K562 (cell line): ENCODE measurements around the gene ADGRB3. TPM values are rescaled to one million over a fixed set of nuclear protein-coding genes. Genes with fewer than 3 reads are reported as not detected.

Experiments
- ATAC-seq: fragments of 200-7000 bp; cut with Tn5 transposase; 3 replicates; pipeline ENCODE4 v1.9.1; 2020; ENCODE audit warnings: moderate library complexity
- BruUV-seq: library from RNA; stranded (reverse); fragments of 400-500 nt; replicated peaks from 2 replicates; lab custom pipeline; 2021; lab: Mats Ljungman, UMichigan
- CTCF ChIA-PET: fragments of 300-600 bp; formaldehyde crosslinking; extraction: SDS; loops from one replicate; lab custom pipeline; 2021; ENCODE audit warnings: low intra/inter-chr PET ratio; lab: Yijun Ruan, JAX
- POLR2A ChIA-PET: fragments of 300-600, 350-650 bp; sonication (Branson Sonifier 250); formaldehyde crosslinking; extraction: SDS; loops from one replicate; lab custom pipeline; 2021; ENCODE audit warnings: antibody characterized with exemption, inconsistent platforms; lab: Yijun Ruan, JAX
- DNase-seq, 4 experiments: peaks; one replicate each; pipeline versions ENCODE4 v3.0.0 to v3.0.0-alpha.2; 2011 to 2018; ENCODE audit warnings: low spot score in 3 of 4, mixed read lengths in 3 of 4; ENCODE audit errors: extremely low read depth in 1 of 4
- FAIRE-seq: peaks from 2 replicates; lab custom pipeline; 2011; peaks lifted over from hg19 to GRCh38; lab: Jason Lieb, UNC
- H2AFZ ChIP-seq: 2 replicates; pipeline ENCODE4 v1.6.0; 2011; ENCODE audit warnings: low read depth, low read length, control low read depth, inconsistent platforms
- H3K27ac ChIP-seq: fragments of 200-600 bp; 3 replicates; pipeline ENCODE4 v1.8.0; 2011; ENCODE audit warnings: low read depth, mild to moderate bottlenecking, control low read depth, inconsistent platforms, low read length, moderate library complexity, mixed read lengths; ENCODE audit errors: extremely low read depth
- H3K27me3 ChIP-seq, 2 experiments: fragments of 300-600 bp in 1 of 2; 2 replicates in 1 of 2; 3 replicates in 1 of 2; pipeline versions ENCODE4 v1.6.0 to v1.8.0; 2011; ENCODE audit warnings: inconsistent platforms in 2 of 2, low read length in 2 of 2, mild to moderate bottlenecking in 1 of 2, mixed read lengths in 1 of 2, moderate library complexity in 1 of 2; ENCODE audit not compliant: control insufficient read depth in 2 of 2, insufficient read depth in 2 of 2
- H3K36me3 ChIP-seq: fragments of 300-600 bp; 3 replicates; pipeline ENCODE4 v1.8.0; 2011; ENCODE audit warnings: mild to moderate bottlenecking, low read length, inconsistent platforms; ENCODE audit not compliant: control insufficient read depth, insufficient read depth
- H3K4me1 ChIP-seq, 2 experiments: fragments of 200-600 bp in 1 of 2; replicated peaks in 1 of 2; 2 replicates in 1 of 2; 3 replicates in 1 of 2; pipeline versions ENCODE4 v1.5.1 to v1.8.0; 2011; ENCODE audit warnings: inconsistent platforms in 2 of 2, low read length in 2 of 2, mild to moderate bottlenecking in 1 of 2, mixed read lengths in 1 of 2, moderate library complexity in 1 of 2; ENCODE audit not compliant: control insufficient read depth in 2 of 2, insufficient read depth in 2 of 2
- H3K4me2 ChIP-seq: 2 replicates; pipeline ENCODE4 v1.6.1; 2011; ENCODE audit warnings: low read length, control low read depth, inconsistent platforms, mixed read lengths; ENCODE audit not compliant: insufficient read depth
- H3K4me3 ChIP-seq: fragments of 200-600 bp; sonication (generic), shearing (Covaris generic); 2 replicates; pipeline ENCODE4 v1.5.1; 2016; ENCODE audit warnings: control low read depth, inconsistent platforms
- H3K79me2 ChIP-seq: fragments of 200-600 bp; 3 replicates; pipeline ENCODE4 v1.8.0; 2011; ENCODE audit warnings: low read length, inconsistent platforms; ENCODE audit not compliant: control insufficient read depth, insufficient read depth
- H3K9ac ChIP-seq, 2 experiments: 2 replicates each; pipeline versions ENCODE4 v1.6.0 to v1.6.1; 2011; ENCODE audit warnings: low read depth in 2 of 2, low read length in 2 of 2, control low read depth in 1 of 2, inconsistent platforms in 1 of 2, mild to moderate bottlenecking in 1 of 2, mixed read lengths in 1 of 2; ENCODE audit not compliant: insufficient read depth in 1 of 2
- H3K9me1 ChIP-seq: one replicate; pipeline ENCODE4 v1.6.0; 2011; ENCODE audit warnings: inconsistent platforms, mild to moderate bottlenecking, low read length, moderate library complexity; ENCODE audit not compliant: control insufficient read depth, insufficient read depth
- H3K9me3 ChIP-seq: replicated peaks from 2 replicates; pipeline ENCODE4 v1.5.1; 2011; ENCODE audit warnings: low read depth, low read length, inconsistent platforms; ENCODE audit not compliant: control insufficient read depth, insufficient read depth
- H4K20me1 ChIP-seq: replicated peaks from 2 replicates; pipeline ENCODE4 v1.6.1; 2011; ENCODE audit warnings: low read length, inconsistent platforms, mixed read lengths; ENCODE audit not compliant: control insufficient read depth, insufficient read depth
- ATF1 ChIP-seq, 2 experiments: fragments of 450-650 bp in 1 of 2; IDR thresholded peaks; 2 replicates each; pipeline ENCODE4 v1.6.1; 2016; ENCODE audit warnings: missing compliant biosample characterization in 1 of 2, missing genetic modification characterization in 1 of 2
- BHLHE40 ChIP-seq: IDR thresholded peaks from 2 replicates; pipeline ENCODE4 v1.6.1; 2011; ENCODE audit warnings: low read length, improper control_type of control experiment
- CCAR2 ChIP-seq: fragments of 200-400 bp; formaldehyde crosslinking; IDR thresholded peaks from 2 replicates; pipeline ENCODE4 v1.6.1; 2017; ENCODE audit warnings: mild to moderate bottlenecking, low read depth, low read length
- ETS1 ChIP-seq: conservative IDR thresholded peaks from 2 replicates; pipeline ENCODE4 v1.6.1; 2011; ENCODE audit warnings: low read depth, mild to moderate bottlenecking, low read length; ENCODE audit not compliant: control insufficient read depth
- HDAC2 ChIP-seq: fragments of 450-650 bp; IDR thresholded peaks from 2 replicates; pipeline ENCODE4 v1.6.1; 2016; ENCODE audit warnings: mild to moderate bottlenecking
- ILF3 ChIP-seq: fragments of 450-650 bp; IDR thresholded peaks from 2 replicates; pipeline ENCODE4 v1.6.1; 2018; ENCODE audit warnings: antibody characterized with exemption, mild to moderate bottlenecking, moderate library complexity, borderline replicate concordance
- MAZ ChIP-seq, 2 experiments: fragments of 450-650 bp in 1 of 2; sonication (generic) in 1 of 2; formaldehyde crosslinking; IDR thresholded peaks in 1 of 2; conservative IDR thresholded peaks in 1 of 2; 2 replicates each; pipeline versions ENCODE4 v1.4.0 to v1.5.0; 2020; ENCODE audit warnings: mild to moderate bottlenecking in 1 of 2, missing genetic modification reagents in 1 of 2
- MIER1 ChIP-seq: fragments of 450-650 bp; IDR thresholded peaks from 2 replicates; pipeline ENCODE4 v1.6.1; 2016; ENCODE audit warnings: antibody characterized with exemption, mild to moderate bottlenecking, low read depth
- NCOA1 ChIP-seq: fragments of 450-650 bp; IDR thresholded peaks from 2 replicates; pipeline ENCODE4 v1.6.1; 2016; ENCODE audit warnings: low read depth
- PBX2 ChIP-seq, 2 experiments: IDR thresholded peaks in 1 of 2; conservative IDR thresholded peaks in 1 of 2; 2 replicates each; pipeline ENCODE4 v1.6.1; 2016; ENCODE audit warnings: low read depth in 2 of 2, mild to moderate bottlenecking in 1 of 2, missing compliant biosample characterization in 1 of 2, missing genetic modification characterization in 1 of 2, moderate library complexity in 1 of 2
- SAFB2 ChIP-seq: fragments of 200-400 bp; formaldehyde crosslinking; IDR thresholded peaks from 2 replicates; pipeline ENCODE4 v1.6.1; 2018; ENCODE audit warnings: borderline replicate concordance, low read length, low read depth, moderate library complexity; ENCODE audit not compliant: severe bottlenecking
- SMARCB1 ChIP-seq: IDR thresholded peaks from 2 replicates; pipeline ENCODE4 v1.6.1; 2011; ENCODE audit warnings: improper control_type of control experiment, low read depth; ENCODE audit not compliant: insufficient read length
- ZNF175 ChIP-seq: fragments of 200-800 bp; sonication (Bioruptor generic); IDR thresholded peaks from 2 replicates; pipeline ENCODE4 v1.6.1; 2016; ENCODE audit warnings: low read depth, mild to moderate bottlenecking, missing genetic modification characterization, missing compliant biosample characterization
- ZNF511 ChIP-seq: sonication (generic); formaldehyde crosslinking; IDR thresholded peaks from 2 replicates; pipeline ENCODE4 v1.8.0; 2022; ENCODE audit warnings: mild to moderate bottlenecking, missing genetic modification reagents
- ZNF644 ChIP-seq: fragments of 200-800 bp; sonication (Bioruptor generic); IDR thresholded peaks from 2 replicates; pipeline ENCODE4 v1.6.1; 2016; ENCODE audit warnings: low read depth, missing genetic modification characterization, missing compliant biosample characterization
- WGBS: fragments of 100-300 bp; shearing (Covaris generic); methylation state at CpG from one replicate; pipeline ENCODE4 v1.1.6; 2016; ENCODE audit warnings: low coverage, mixed read lengths; ENCODE audit not compliant: insufficient coverage; ENCODE audit errors: missing lambda C conversion rate; 5-methylcytosine and 5-hydroxymethylcytosine counted together
- in situ Hi-C: fragments of 300-500 bp; cut with MboI; formaldehyde crosslinking; loops from 4 replicates; pipeline ENCODE4 v1.15.0; 2018; ENCODE audit warnings: inconsistent platforms, mixed read lengths
- intact Hi-C: fragments of 100-400 bp; cut with micrococcal nuclease; formaldehyde crosslinking; loops from 2 replicates; pipeline ENCODE4 v1.14.2; 2022
- polyA plus RNA-seq, 8 experiments: library from polyadenylated mRNA; depleted of rRNA in 4 of 8; stranded (reverse) in 5 of 8; unstranded in 3 of 8; fragments of >200 nt; fragmentation: Nextera tagmentation in 2 of 8; fragmentation: Illumina TruSeq in 1 of 8; extraction: Ambion mirVana in 2 of 8; extraction: Trizol in 1 of 8; gene quantifications; 2 replicates each; pipeline versions ENCODE4 v1.2.1 to v1.2.3, GENCODE V29; 2011 to 2014; ENCODE audit warnings: inconsistent platforms in 1 of 8, missing spikeins in 1 of 8
- total RNA-seq, 7 experiments: library from RNA; depleted of rRNA in 6 of 7; stranded (reverse); fragments of >200 nt in 6 of 7; fragmentation: Illumina TruSeq in 2 of 7; extraction: Trizol in 2 of 7; gene quantifications; 2 replicates each; pipeline versions ENCODE4 v1.2.1 to v1.2.3, GENCODE V29; 2011 to 2021; ENCODE audit warnings: low replicate concordance in 1 of 7

The ADGRB3 gene
- total and polyA plus RNA-seq, 9 of the 15 experiments (the other 6 are each of a cell fraction or from before 2014, with no cell fraction given) = 0.90 to 7.8 (median 2.4) TPM

- H3K27me3 ChIP-seq = no peaks in the 10 kb centered on the region
- no peaks in the 10 kb centered on the region for H3K9me1 ChIP-seq
- CTCF ChIA-PET = interaction anchor here (0.7 kb wide), 1 partner anchor 1379 kb away, joined by 3 read pairs; no protein-coding TSS in a partner anchor
- no peak overlapping the region for H3K9ac ChIP-seq
- peaks cover 4% of the 10 kb centered on the region; the same call in 1 of the 2 replicates for H4K20me1 ChIP-seq
- in situ Hi-C loops (no loop called here), intact Hi-C loops (no loop called here)
- no peaks in the 10 kb centered on the region for H3K36me3 ChIP-seq
- no peak overlapping the region for H3K27ac ChIP-seq
- under 1% methylated on average over 28 of the region's 28 CpGs for WGBS
- no peaks in the 10 kb centered on the region for H3K79me2 ChIP-seq
- H3K9me3 ChIP-seq = no peaks in the 10 kb centered on the region
- H3K4me1 ChIP-seq = no peaks in the 10 kb centered on the region
- no TSS peak for BruUV-seq
- H3K4me2 ChIP-seq = no peak overlapping the region
- FAIRE-seq (no peak), ATAC-seq (peak; percentile 98), DNase-seq (peak; percentile 46 to 72 (median 52))
- POLR2A ChIA-PET = interaction anchor here (0.6 to 1.0 kb wide), 3 partner anchors 10 to 96 kb away, joined by 3 to 4 read pairs (median 4); no protein-coding TSS in a partner anchor
- H2AFZ ChIP-seq = no peak overlapping the region
- no peak overlapping the region for H3K4me3 ChIP-seq
- TF ChIP-seq ZNF175 (CRISPR knock-in tag) = 0 out of 2 replicates have a peak, but pooled peaks have one; percentile 47
- TF ChIP-seq ATF1 (CRISPR knock-in tag; IDR thresholded peaks at IDR 0.05) = 0 out of 2 replicates have a peak, but pooled peaks have one; percentile 33
- TF ChIP-seq ATF1 (tag; IDR thresholded peaks at IDR 0.05) = no peak
- TF ChIP-seq NCOA1 = peak; percentile 95
- TF ChIP-seq ZNF644 = peak; percentile 83
- TF ChIP-seq SAFB2 = no peak
- peak in 1 of 2 experiments; percentile 92; a peak in 2 of 4 replicates for TF ChIP-seq MAZ (CRISPR knock-in tag; conservative IDR thresholded peaks at IDR 0.05 in 1 of 2, IDR thresholded peaks at IDR 0.05 in 1 of 2)
- peak; percentile 51; the same call in 1 of the 2 replicates for TF ChIP-seq BHLHE40
- TF ChIP-seq CCAR2 = no peak
- TF ChIP-seq MIER1 = peak; percentile 96
- peak; percentile 91 for TF ChIP-seq ZNF511 (CRISPR knock-in tag)
- no peak; the same call in 1 of the 2 replicates for TF ChIP-seq ETS1
- TF ChIP-seq SMARCB1 = peak; percentile 84
- TF ChIP-seq HDAC2 = peak; percentile 52; the same call in 1 of the 2 replicates
- TF ChIP-seq PBX2 (CRISPR knock-in tag; IDR thresholded peaks at IDR 0.05; ENCODE audit: low read depth) = peak; percentile 26; the same call in 1 of the 2 replicates
- no peak for TF ChIP-seq PBX2 (tag; conservative IDR thresholded peaks at IDR 0.05; ENCODE audit: low read depth)
- TF ChIP-seq ILF3 = no peak
These were observed 597.9 kb downstream of the ADGRB3 start for GRCh38 chr6:69232911-69233448.
